ENCODE measurements around the gene SPINK6. TPM values are rescaled to one million over a fixed set of nuclear protein-coding genes. Genes with fewer than 3 reads are reported as not detected.

The SPINK6 gene
- total RNA-seq, 1 experiment from 2014 or later: not detected

DNA sequence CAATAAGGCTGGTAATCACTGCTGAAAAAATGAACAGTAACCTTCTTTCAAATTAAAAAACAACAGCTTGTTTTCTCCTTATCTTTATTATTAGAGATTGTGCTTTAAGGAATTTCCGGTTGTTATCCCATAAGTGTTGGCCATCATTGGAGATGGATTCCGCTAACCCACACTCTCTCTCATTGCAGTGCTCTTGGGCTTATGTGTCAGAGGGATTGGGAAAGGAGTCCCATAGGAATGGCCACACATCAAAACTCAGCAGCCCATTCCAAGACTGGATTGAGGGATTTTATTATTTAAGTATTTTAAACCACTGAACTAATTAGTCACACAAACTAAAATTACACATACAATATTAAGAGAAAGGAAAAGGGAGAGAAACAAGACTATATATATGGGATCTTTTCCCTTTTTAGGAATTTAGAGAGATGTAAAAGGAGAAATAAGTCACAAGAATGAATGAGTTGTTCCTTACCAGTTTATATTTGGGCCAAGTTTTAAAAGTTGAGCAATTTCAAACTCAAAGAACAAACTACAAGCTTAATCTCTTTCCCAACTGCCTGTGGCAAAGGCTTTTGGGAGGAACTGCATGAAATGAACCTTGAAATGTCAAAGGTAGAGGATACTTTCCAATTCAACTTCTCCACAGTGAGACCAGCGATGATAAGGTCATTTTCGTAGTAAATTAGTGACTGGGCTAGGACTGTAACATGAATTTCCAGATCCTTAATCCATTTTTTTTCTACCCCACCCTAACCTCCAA is 2.4 kb downstream of the SPINK6 start:
- no peak overlapping the region for H3K4me3 ChIP-seq
- H3K4me1 ChIP-seq: no peaks in the 10 kb centered on the region
- no peaks in the 10 kb centered on the region for H3K36me3 ChIP-seq
- H3K27ac ChIP-seq: no peak overlapping the region
- H3K9me3 ChIP-seq (replicated peaks): no peaks in the 10 kb centered on the region
- DNase-seq: no peak
- 0 out of 2 replicates have a peak, but pooled peaks cover 6% of the 10 kb centered on the region for H3K27me3 ChIP-seq

DNA sequence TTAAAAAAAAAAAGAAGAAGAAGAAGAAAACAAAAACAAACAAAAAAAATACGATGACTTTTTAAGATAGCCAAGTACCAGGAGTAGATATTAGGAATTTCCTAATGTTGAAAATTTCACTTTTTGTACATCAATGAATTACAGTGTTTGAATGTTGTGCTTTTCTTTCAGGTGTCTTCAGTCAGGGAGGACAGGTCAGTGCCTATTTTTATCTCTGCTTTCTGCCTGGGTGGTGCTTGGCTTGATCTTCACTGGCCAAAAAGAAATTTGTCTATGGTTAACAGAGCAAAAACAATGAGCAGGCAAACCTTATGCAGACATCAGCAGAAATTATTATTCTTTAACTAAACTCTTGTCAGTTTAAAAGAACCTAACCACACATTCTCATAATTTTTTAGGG is 3.0 kb downstream of the SPINK6 start:
- Histone ChIP-seq H3K27me3 (0 out of 2 replicates have a peak, but pooled peaks cover 4% of the 10 kb centered on the region), H3K9me3 (replicated peaks) (no peaks in the 10 kb centered on the region), H3K4me3 (no peak overlapping the region)

DNA sequence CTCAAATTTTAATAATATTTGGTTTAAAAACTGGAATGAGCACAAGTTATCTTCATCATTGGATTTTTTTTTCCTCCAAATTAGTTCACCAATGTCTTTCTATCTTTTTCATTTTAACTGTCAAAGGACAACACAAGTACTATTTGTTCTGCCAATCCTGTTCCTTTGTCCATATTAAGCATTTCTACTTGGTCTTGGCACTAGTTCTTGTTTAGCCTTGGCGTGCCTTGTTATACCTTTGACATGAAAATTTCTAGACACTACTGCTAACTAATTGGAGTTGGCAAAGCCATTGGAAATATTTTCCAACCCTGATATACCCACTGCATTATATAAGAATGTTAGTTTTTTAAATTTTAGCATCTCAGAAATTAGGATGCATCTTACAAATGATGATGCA is 3.8 kb downstream of the SPINK6 start:
- DNase-seq: no peak
- Histone ChIP-seq H3K27ac (no peak overlapping the region), H3K36me3 (no peaks in the 10 kb centered on the region), H3K4me1 (no peaks in the 10 kb centered on the region), H3K27me3 (0 out of 2 replicates have a peak, but pooled peaks cover 4% of the 10 kb centered on the region), H3K9me3 (replicated peaks) (no peaks in the 10 kb centered on the region), H3K4me3 (no peak overlapping the region)

More for the DNA sequence above, 3.0 kb downstream of the SPINK6 start:
- Histone ChIP-seq H3K4me1 (no peaks in the 10 kb centered on the region), H3K27ac (no peak overlapping the region), H3K36me3 (no peaks in the 10 kb centered on the region)
- no peak for DNase-seq

DNA sequence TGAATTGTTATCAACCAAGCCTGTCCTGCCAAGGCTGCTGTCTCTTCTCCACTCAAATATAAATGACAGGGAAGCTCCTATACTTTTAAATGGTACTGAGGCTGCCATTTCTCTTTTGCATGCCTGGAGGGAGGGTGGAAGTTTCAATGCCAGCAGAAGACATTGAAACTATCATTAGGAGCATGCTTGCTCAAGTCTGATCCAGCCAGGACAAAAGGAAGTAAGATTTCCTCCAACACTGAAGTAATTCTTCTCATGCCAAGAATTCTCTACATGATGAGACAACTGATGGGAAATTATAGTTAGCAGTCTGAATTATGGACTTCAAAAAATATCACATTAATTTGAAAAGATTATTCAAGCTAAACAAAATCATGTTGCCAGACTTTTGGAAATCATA is 5.4 kb downstream of the SPINK6 start:
- Histone ChIP-seq H3K27ac (no peak overlapping the region), H3K4me3 (no peak overlapping the region), H3K4me1 (no peaks in the 10 kb centered on the region), H3K36me3 (no peaks in the 10 kb centered on the region), H3K27me3 (0 out of 2 replicates have a peak, but pooled peaks cover 4% of the 10 kb centered on the region), H3K9me3 (replicated peaks) (no peaks in the 10 kb centered on the region)
- DNase-seq: no peak

DNA sequence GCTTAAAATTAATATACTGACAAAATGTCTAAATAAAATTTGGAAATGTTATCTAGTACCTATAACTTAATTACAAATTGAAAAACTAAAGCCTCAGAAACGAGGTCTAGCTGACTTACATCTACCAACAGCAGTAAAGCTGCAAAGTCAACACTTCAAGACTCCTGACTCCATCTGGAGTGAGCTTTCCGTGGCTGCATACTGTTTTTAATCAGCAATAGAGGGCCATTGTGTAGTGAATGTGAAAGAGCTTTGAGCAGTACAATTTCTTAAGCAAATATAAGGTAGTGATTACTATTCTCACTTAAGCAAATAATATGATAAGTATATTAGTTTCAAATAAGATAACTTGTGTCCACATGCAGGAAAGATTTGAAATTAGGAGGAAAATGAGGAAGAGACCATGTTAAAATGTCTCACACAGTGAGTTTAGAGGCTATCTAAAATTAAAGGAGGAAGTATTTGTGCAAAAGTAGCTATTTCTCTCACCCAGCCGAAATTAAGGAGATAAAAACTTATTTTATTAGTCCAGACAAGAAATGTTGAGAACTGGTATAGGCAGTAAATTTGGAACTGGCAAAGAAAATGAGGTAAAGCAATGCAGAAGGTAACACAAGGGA is 6.4 kb downstream of the SPINK6 start:
- H3K36me3 ChIP-seq: no peaks in the 10 kb centered on the region
- no peak overlapping the region for H3K27ac ChIP-seq

DNA sequence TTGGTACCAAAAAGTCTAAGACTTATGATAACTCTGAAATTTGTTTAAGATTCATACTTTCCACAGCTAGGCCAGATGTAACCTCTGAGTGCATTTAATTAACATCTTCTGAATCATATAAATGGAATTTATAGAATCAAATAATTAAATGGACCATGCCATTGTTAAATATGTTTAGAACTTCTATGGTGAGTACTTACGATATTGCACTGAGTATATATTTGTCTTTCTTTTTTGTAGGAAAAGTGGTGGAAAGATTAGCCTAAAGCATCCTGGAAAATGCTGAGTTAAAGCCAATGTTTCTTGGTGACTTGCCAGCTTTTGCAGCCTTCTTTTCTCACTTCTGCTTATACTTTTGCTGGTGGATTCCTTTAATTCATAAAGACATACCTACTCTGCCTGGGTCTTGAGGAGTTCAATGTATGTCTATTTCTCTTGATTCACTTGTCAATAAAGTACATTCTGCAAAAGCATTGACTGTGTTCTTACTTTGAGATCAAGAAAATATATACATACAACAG is 11.9 kb downstream of the SPINK6 start:
- H3K27ac ChIP-seq: no peak overlapping the region
- H3K4me1 ChIP-seq: peaks cover 7% of the 10 kb centered on the region
- no peaks in the 10 kb centered on the region for H3K27me3 ChIP-seq
- no peaks in the 10 kb centered on the region for H3K36me3 ChIP-seq
- no peaks in the 10 kb centered on the region for H3K9me3 ChIP-seq (replicated peaks)
- peak in 1 of 2 experiments; percentile 22 for DNase-seq
- H3K4me3 ChIP-seq: no peak overlapping the region

More for the DNA sequence above, 6.4 kb downstream of the SPINK6 start:
- peaks cover 3% of the 10 kb centered on the region for H3K4me1 ChIP-seq
- H3K4me3 ChIP-seq: no peak overlapping the region
- no peak for DNase-seq
- H3K27me3 ChIP-seq: 0 out of 2 replicates have a peak, but pooled peaks cover 1% of the 10 kb centered on the region
- H3K9me3 ChIP-seq (replicated peaks): no peaks in the 10 kb centered on the region

DNA sequence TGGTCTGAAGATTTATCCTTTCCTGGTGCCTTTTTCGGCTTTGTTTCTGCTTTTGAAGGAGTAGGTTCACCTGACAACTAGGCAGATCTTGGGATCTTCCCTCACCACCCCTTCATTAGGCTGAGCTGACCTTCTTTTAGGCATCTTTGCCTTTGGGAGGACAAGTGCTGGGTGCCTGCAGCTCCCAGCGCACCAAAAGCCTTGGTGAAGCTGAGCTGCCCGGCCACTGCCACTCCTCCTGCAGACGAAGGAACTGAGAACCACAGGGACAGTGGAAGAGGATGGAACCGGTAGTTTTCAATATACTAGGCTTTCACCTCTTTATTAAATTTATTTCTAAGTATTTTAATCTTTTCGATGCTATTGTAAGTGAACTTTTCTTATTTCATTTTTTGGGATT is 18.7 kb downstream of the SPINK6 start:
- H3K4me3 ChIP-seq: no peak overlapping the region
- H3K9me3 ChIP-seq (replicated peaks): no peaks in the 10 kb centered on the region
- no peak overlapping the region for H3K27ac ChIP-seq
- H3K36me3 ChIP-seq: no peaks in the 10 kb centered on the region
- no peak for DNase-seq
- no peaks in the 10 kb centered on the region for H3K4me1 ChIP-seq
- H3K27me3 ChIP-seq: no peaks in the 10 kb centered on the region

DNA sequence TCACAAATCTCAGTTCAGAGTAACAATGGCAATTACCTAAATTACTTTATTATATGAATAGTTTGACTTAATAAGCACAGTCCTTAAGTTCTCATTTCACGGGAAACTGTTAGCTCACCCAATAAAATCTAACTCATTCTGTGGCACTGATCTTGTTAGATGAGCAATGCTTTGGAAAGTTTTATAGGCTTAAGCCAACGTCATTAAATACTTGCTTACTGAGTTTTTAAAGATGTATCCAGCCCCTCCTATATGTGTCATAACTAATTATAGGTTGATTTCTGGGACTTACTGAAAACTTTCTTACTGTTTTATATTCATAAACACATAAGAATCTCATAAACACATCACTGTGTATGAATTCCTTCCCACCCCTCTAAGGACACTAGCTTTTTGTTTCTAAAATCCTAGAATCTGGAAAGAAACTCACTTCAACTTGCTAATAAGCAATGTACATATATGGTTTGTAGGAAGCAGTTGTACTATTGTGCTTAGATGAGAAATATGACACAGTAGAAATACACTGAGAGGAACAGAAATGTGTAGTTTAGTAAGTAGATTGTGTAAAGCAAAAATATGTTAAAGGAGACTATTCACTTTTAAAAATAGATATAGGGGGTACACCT is 21.4 kb downstream of the SPINK6 start:
- Histone ChIP-seq H3K9me3 (replicated peaks) (no peaks in the 10 kb centered on the region), H3K4me1 (no peaks in the 10 kb centered on the region)
- DNase-seq: no peak

DNA sequence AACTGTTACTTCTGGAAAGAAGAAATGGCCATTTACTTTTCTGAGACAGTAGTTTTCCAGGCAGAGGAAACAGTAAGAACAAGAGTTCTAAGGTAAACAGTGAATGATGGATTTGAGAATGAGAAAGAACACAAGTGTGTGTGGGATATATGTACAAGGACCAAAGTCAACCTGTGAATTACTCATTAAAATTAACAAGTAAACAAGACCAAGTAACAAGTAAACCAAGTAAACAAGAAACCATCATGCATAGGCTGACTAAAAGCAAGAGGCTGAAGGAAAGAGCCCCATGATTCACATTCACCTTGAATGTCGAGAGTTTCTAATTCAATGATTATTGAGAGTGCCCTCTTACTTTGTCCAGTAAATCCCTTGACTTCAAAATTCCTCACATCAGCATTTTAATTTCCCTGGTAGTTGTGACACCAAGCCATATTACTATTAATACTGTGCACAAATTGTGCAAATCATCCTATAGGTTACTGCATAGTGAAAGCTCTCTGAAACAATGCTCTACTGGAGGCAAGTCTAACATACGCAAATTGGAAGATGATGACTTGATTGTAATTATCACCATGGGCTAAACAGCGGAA is 25.6 kb downstream of the SPINK6 start:
- no peak for DNase-seq
- H3K4me1 ChIP-seq: no peaks in the 10 kb centered on the region
- no peaks in the 10 kb centered on the region for H3K36me3 ChIP-seq
- H3K27ac ChIP-seq: no peak overlapping the region
- H3K4me3 ChIP-seq: no peak overlapping the region
- no peaks in the 10 kb centered on the region for H3K27me3 ChIP-seq
- H3K9me3 ChIP-seq (replicated peaks): no peaks in the 10 kb centered on the region

More for the DNA sequence above, 21.4 kb downstream of the SPINK6 start:
- no peaks in the 10 kb centered on the region for H3K27me3 ChIP-seq
- no peak overlapping the region for H3K4me3 ChIP-seq
- no peaks in the 10 kb centered on the region for H3K36me3 ChIP-seq
- no peak overlapping the region for H3K27ac ChIP-seq

DNA sequence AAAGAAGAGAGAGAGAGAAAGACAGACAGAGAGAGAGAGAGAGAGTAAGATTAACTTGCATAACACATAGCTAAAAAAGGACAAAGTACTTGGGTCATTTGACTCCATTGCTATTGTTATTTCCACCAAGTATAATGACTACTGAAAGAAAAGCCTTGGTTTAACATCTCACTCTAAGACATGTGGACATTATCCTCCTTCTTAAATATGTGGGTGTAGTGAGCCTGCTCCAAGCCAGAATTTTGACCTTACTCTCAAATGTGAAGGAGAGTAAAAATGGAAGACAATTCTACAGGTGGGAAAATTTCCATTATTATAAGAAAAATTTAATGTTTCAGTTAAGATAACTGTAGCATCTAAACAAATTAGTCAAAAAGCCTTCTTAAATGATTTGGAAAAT is 27.0 kb downstream of the SPINK6 start:
- no peak overlapping the region for H3K27ac ChIP-seq
- no peaks in the 10 kb centered on the region for H3K36me3 ChIP-seq
- H3K9me3 ChIP-seq (replicated peaks): no peaks in the 10 kb centered on the region
- H3K4me1 ChIP-seq: no peaks in the 10 kb centered on the region
- no peaks in the 10 kb centered on the region for H3K27me3 ChIP-seq
- DNase-seq: no peak
- no peak overlapping the region for H3K4me3 ChIP-seq

DNA sequence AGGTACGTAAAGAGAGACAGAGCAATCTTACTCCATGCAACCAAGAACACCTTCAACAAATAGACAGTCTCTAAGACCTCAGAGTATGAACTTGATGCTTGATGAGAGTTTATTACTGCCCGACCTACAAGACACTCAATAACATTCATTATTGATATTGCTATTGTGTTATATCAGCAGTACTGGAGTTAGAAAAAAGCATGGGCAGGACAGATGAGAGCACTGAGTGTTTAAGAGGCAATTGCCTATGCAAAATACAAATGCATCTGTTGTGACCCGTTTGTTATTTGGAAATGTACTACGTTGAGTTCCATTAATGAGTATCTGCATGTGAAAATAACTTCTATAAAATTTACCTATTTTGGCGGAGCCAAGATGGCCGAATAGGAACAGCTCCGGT is 27.4 kb downstream of the SPINK6 start:
- H3K4me3 ChIP-seq: 0 out of 2 replicates have a peak overlapping the region, but pooled peaks have one; percentile 4
- H3K27me3 ChIP-seq: no peaks in the 10 kb centered on the region
- no peaks in the 10 kb centered on the region for H3K36me3 ChIP-seq
- no peaks in the 10 kb centered on the region for H3K4me1 ChIP-seq
- H3K27ac ChIP-seq: no peak overlapping the region
- no peaks in the 10 kb centered on the region for H3K9me3 ChIP-seq (replicated peaks)
- no peak for DNase-seq

DNA sequence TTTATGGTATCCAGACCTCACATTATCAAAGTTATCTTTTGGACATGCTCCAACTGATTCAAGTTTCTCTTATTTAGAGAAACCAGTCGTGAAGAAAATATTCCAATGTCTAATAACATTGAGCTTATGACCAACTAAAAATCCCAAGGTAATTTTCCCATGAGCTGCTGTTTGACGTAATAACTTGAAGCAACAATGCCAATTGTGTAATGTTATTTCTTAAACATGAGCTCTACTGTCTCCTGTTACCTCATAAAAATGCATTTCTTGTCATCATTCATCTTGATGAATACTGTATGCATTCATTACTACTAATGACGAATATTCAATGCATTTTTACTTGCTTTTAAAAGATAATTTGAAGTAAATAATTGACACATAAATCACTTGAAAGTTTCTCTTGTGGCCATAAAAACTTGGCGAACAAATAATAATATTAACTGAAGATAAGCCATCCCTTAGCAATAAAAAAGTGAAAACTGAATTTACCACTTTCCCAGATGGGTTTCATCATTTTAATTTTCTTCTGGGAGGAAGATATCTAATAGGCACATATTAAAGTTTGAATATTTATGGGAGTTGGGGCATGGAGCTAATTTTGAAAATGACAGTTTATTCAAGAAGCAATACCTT is 35.1 kb downstream of the SPINK6 start:
- peaks cover 10% of the 10 kb centered on the region; the same call in 1 of the 2 replicates for H3K27me3 ChIP-seq

DNA sequence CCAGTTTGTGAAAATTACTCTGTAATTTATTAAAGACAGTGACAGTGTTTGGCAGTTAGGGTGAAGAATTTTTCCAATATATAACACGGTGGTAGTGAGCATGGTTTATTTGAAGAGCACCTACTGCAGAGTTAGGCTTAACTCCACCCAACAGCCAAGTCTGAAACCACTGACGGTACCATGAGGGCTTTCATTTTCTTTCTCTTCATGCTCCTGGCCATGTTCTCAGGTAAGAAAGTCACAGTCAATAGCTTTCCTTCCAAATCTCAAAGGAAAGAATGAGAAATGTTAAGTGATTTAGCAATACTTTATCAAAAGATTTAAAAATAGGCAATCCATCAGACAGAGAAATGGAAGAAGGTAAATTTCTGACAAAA is 35.6 kb downstream of the SPINK6 start, which contains the start of gene MARCOL:
MARCOL (plus strand) TSS at position 108 of the 377 bp plus-strand sequence; CDS start at position 181, 73 bp downstream.
- no peaks in the 10 kb centered on the region for H3K36me3 ChIP-seq
- H3K4me3 ChIP-seq: no peak within 1 kb of the TSS
- H3K9me3 ChIP-seq (replicated peaks): no peaks in the 10 kb centered on the region
- no peaks in the 10 kb centered on the region for H3K4me1 ChIP-seq
- no peak within 1 kb of the TSS for H3K27ac ChIP-seq
- DNase-seq: no peak
- peaks cover 10% of the 10 kb centered on the region; the same call in 1 of the 2 replicates for H3K27me3 ChIP-seq

More for the DNA sequence above, 35.1 kb downstream of the SPINK6 start:
- no peaks in the 10 kb centered on the region for H3K4me1 ChIP-seq
- no peak for DNase-seq
- H3K36me3 ChIP-seq: no peaks in the 10 kb centered on the region
- no peaks in the 10 kb centered on the region for H3K9me3 ChIP-seq (replicated peaks)
- no peak overlapping the region for H3K4me3 ChIP-seq
- no peak overlapping the region for H3K27ac ChIP-seq

DNA sequence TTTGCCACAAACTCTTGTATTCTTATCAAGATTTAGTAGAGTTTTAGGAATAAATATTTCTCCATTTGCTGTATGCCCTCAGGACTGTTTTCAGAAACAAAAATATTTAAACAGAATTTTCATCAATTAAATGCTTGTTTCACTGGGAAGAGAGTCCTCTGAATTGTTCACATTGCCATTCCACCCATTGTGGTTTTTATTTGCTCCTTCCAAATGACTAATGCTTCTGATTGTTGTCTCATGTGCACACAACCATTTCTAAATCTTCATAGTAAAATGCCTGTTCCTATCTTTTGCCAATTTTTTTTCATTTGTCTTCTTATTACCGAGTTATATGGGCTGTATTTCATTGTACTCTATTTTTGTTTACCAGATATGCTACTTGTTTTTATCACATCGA is 46.1 kb downstream of the SPINK6 start:
- H3K27me3 ChIP-seq: no peaks in the 10 kb centered on the region
- H3K4me1 ChIP-seq: no peaks in the 10 kb centered on the region
- H3K36me3 ChIP-seq: no peaks in the 10 kb centered on the region
- no peak for DNase-seq
- no peaks in the 10 kb centered on the region for H3K9me3 ChIP-seq (replicated peaks)
- no peak overlapping the region for H3K27ac ChIP-seq
- H3K4me3 ChIP-seq: no peak overlapping the region

Data from SJCRH30 (cell line).